Activated CD8-positive, alpha-beta T cell treated with anti-CD3 and anti-CD28 coated beads for 36 hours (primary cell): Measurements from ENCODE around the gene FLOT2. TPM values are rescaled to one million over a fixed set of nuclear protein-coding genes. Genes with fewer than 3 reads are reported as not detected.
"Not testable (repeated sequence)": the region's sequence is repeated elsewhere in the genome, so short reads cannot be mapped to it uniquely, and the experiment has no call there.

ENCODE experiments used
- ATAC-seq: fragments of 200-7000 bp; cut with Tn5 transposase; one replicate; pipeline ENCODE4 v1.10.0; 2021; ENCODE audit warnings: mild to moderate bottlenecking, moderate library complexity
- CTCF ChIA-PET: fragments of 350-600 bp; sonication (Branson Sonifier 250); formaldehyde crosslinking; loops from one replicate; lab custom pipeline; 2021; ENCODE audit warnings: antibody characterized with exemption; lab: Charles Lee
- POLR2A ChIA-PET: fragments of 350-600 bp; sonication (Branson Sonifier 250); formaldehyde crosslinking; loops from one replicate; lab custom pipeline; 2021; ENCODE audit warnings: antibody characterized with exemption; lab: Charles Lee
- DNase-seq: peaks from one replicate; pipeline ENCODE4 v3.0.0-alpha.2; 2020
- H3K27ac Mint-ChIP-seq: one replicate; pipeline ENCODE4 v1.8.0; 2021; ENCODE audit warnings: mild to moderate bottlenecking, mixed read lengths
- H3K27me3 Mint-ChIP-seq: one replicate; pipeline ENCODE4 v1.8.0; 2021; ENCODE audit warnings: mixed read lengths
- H3K36me3 Mint-ChIP-seq: one replicate; pipeline ENCODE4 v1.8.0; 2021; ENCODE audit warnings: low read depth, mixed read lengths
- H3K4me1 Mint-ChIP-seq: one replicate; pipeline ENCODE4 v1.8.0; 2021; ENCODE audit warnings: low read depth, mixed read lengths
- H3K4me3 Mint-ChIP-seq: one replicate; pipeline ENCODE4 v1.8.0; 2021; ENCODE audit warnings: mild to moderate bottlenecking, moderate library complexity, mixed read lengths
- H3K9me3 Mint-ChIP-seq: one replicate; pipeline ENCODE4 v1.8.0; 2021; ENCODE audit warnings: mixed read lengths
- CTCF ChIP-seq: fragments of 200-600 bp; IDR thresholded peaks from one replicate; pipeline ENCODE4 v1.8.0; 2022; ENCODE audit warnings: antibody characterized with exemption, mild to moderate bottlenecking
- intact Hi-C: fragments of 100-400 bp; cut with micrococcal nuclease; formaldehyde crosslinking; loops from one replicate; pipeline ENCODE4 v1.10.0; 2022
- total RNA-seq, 2 experiments: library from RNA; stranded (reverse); gene quantifications; one replicate each; pipeline ENCODE4 v1.2.3, GENCODE V29; 2021

FLOT2 gene
- total RNA-seq, 2 experiments from 2014 or later = 59.7 to 60.1 TPM

GRCh38 chr17:28849281-28849680 lies 48.3 kb downstream of the FLOT2 start:
- Mint-ChIP-seq H3K4me3 (no peak overlapping the region), H3K4me1 (peaks cover 9% of the 10 kb centered on the region), H3K9me3 (no peaks in the 10 kb centered on the region), H3K27me3 (no peaks in the 10 kb centered on the region), H3K36me3 (no peaks in the 10 kb centered on the region), H3K27ac (peak overlapping the region; percentile 24)
- ATAC-seq (peak; percentile 75), DNase-seq (peak; percentile 60)
- TF ChIP-seq CTCF = no peak
- intact Hi-C loops = no loop called here
- POLR2A ChIA-PET = interaction anchor here (1.2 to 1.8 kb wide), 3 partner anchors 49 to 98 kb away, joined by 3 to 7 read pairs (median 6); partner anchors contain the start of gene DHRS13
- CTCF ChIA-PET = interaction anchor here (0.5 to 4.3 kb wide), 36 partner anchors 10 to 268 kb away, joined by 3 to 61 read pairs (median 4); partner anchors contain the start of genes DHRS13, FLOT2 and TLCD1

GRCh38 chr17:28848667-28849066 lies 48.9 kb downstream of the FLOT2 start:
- CTCF ChIA-PET = interaction anchor here (0.5 to 4.3 kb wide), 37 partner anchors 10 to 268 kb away, joined by 3 to 61 read pairs (median 4); partner anchors contain the start of genes DHRS13, FLOT2 and TLCD1
- H3K27me3 Mint-ChIP-seq, H3K36me3 Mint-ChIP-seq, H3K4me3 Mint-ChIP-seq, H3K27ac Mint-ChIP-seq, intact Hi-C loops, H3K4me1 Mint-ChIP-seq, H3K9me3 Mint-ChIP-seq: not testable (repeated sequence)
- POLR2A ChIA-PET = interaction anchor here (1.2 to 1.8 kb wide), 3 partner anchors 50 to 98 kb away, joined by 3 to 7 read pairs (median 6); partner anchors contain the start of gene DHRS13
- TF ChIP-seq CTCF = peak; percentile 85
- ATAC-seq (peak; percentile 81), DNase-seq (peak; percentile 82)

GRCh38 chr17:28846699-28847098 lies 50.8 kb downstream of the FLOT2 start:
- POLR2A ChIA-PET = interaction anchor here (0.7 kb wide), 1 partner anchor 89 kb away, joined by 3 read pairs; no protein-coding TSS in a partner anchor
- intact Hi-C loops, H3K4me3 Mint-ChIP-seq, H3K9me3 Mint-ChIP-seq, CTCF ChIA-PET, H3K27me3 Mint-ChIP-seq, H3K36me3 Mint-ChIP-seq, DNase-seq, ATAC-seq, H3K27ac Mint-ChIP-seq: not testable (repeated sequence)
- H3K4me1 Mint-ChIP-seq = peaks cover 12% of the 10 kb centered on the region

GRCh38 chr17:28846231-28846630 lies 51.3 kb downstream of the FLOT2 start:
- Mint-ChIP-seq H3K9me3 (no peaks in the 10 kb centered on the region), H3K27ac (no peak overlapping the region), H3K36me3 (no peaks in the 10 kb centered on the region), H3K27me3 (no peaks in the 10 kb centered on the region), H3K4me3 (no peak overlapping the region), H3K4me1 (peaks cover 12% of the 10 kb centered on the region)
- no peak for TF ChIP-seq CTCF
- ATAC-seq (no peak), DNase-seq (peak; percentile 30)
- intact Hi-C loops = no loop called here
- CTCF ChIA-PET = interaction anchor here (6.7 kb wide), 1 partner anchor 82 kb away, joined by 58 read pairs; no protein-coding TSS in a partner anchor
- POLR2A ChIA-PET = interaction anchor here (0.7 kb wide), 1 partner anchor 88 kb away, joined by 3 read pairs; no protein-coding TSS in a partner anchor

GRCh38 chr17:28843816-28844148 lies 53.8 kb downstream of the FLOT2 start:
- CTCF ChIA-PET = interaction anchor here (0.8 to 6.7 kb wide), 4 partner anchors 54 to 117 kb away, joined by 3 to 58 read pairs (median 12); partner anchors contain the start of genes DHRS13, FLOT2 and TLCD1
- peaks cover 4% of the 10 kb centered on the region for H3K36me3 Mint-ChIP-seq
- intact Hi-C loops = no loop called here
- no peak for DNase-seq
- H3K9me3 Mint-ChIP-seq = no peaks in the 10 kb centered on the region
- H3K4me3 Mint-ChIP-seq = peak overlapping the region; percentile 86
- peaks cover 21% of the 10 kb centered on the region for H3K4me1 Mint-ChIP-seq
- no peak overlapping the region for H3K27ac Mint-ChIP-seq
- POLR2A ChIA-PET = interaction anchor here (1.0 to 1.2 kb wide), 4 partner anchors 11 to 119 kb away, joined by 3 read pairs; partner anchors contain the start of gene ERAL1
- TF ChIP-seq CTCF = no peak
- no peaks in the 10 kb centered on the region for H3K27me3 Mint-ChIP-seq
- no peak for ATAC-seq
